MM.1S (cell line): Measurements from ENCODE around the gene ABCC1.

ENCODE experiments used
- DNase-seq: peaks from one replicate; pipeline ENCODE4 v3.0.0-alpha.2; 2015
- H2AFZ ChIP-seq: fragments of 300-600 bp; sonication (generic); 2 replicates; pipeline ENCODE4 v1.6.0; 2016; ENCODE audit warnings: antibody characterized with exemption, low read length
- H3F3A ChIP-seq: fragments of 300-600 bp; sonication (generic); 2 replicates; pipeline ENCODE4 v1.6.1; 2016; ENCODE audit warnings: mild to moderate bottlenecking, antibody characterized with exemption, low read length, moderate library complexity, mixed read lengths; ENCODE audit not compliant: insufficient read depth
- H3K27ac ChIP-seq: fragments of 300-600 bp; sonication (generic); 2 replicates; pipeline ENCODE4 v1.5.1; 2016; ENCODE audit warnings: mild to moderate bottlenecking, low read length
- H3K27me3 ChIP-seq: fragments of 300-600 bp; sonication (generic); replicated peaks from 2 replicates; pipeline ENCODE4 v1.6.0; 2016; ENCODE audit warnings: low read length; ENCODE audit not compliant: insufficient read depth
- H3K36me3 ChIP-seq: fragments of 300-600 bp; sonication (generic); replicated peaks from 2 replicates; pipeline ENCODE4 v1.6.1; 2016; ENCODE audit warnings: mild to moderate bottlenecking, low read length, mixed read lengths; ENCODE audit not compliant: insufficient read depth
- H3K4me1 ChIP-seq: fragments of 300-600 bp; sonication (generic); 2 replicates; pipeline ENCODE4 v1.6.1; 2016; ENCODE audit warnings: low read length, mixed read lengths
- H3K4me2 ChIP-seq: fragments of 300-600 bp; sonication (generic); 2 replicates; pipeline ENCODE4 v1.6.0; 2016; ENCODE audit warnings: low read depth, low read length
- H3K4me3 ChIP-seq: fragments of 300-600 bp; sonication (generic); 2 replicates; pipeline ENCODE4 v1.5.1; 2016; ENCODE audit warnings: low read length, mixed read lengths
- H3K79me2 ChIP-seq: fragments of 300-600 bp; sonication (generic); 2 replicates; pipeline ENCODE4 v1.6.1; 2016; ENCODE audit warnings: mixed run types, low read length, mixed read lengths
- H3K9ac ChIP-seq: fragments of 300-600 bp; sonication (generic); 2 replicates; pipeline ENCODE4 v1.6.1; 2016; ENCODE audit warnings: low read length, mixed read lengths
- H3K9me2 ChIP-seq: fragments of 300-600 bp; sonication (generic); replicated peaks from 2 replicates; pipeline ENCODE4 v1.6.1; 2016; ENCODE audit warnings: mild to moderate bottlenecking, low read length, mixed read lengths; ENCODE audit not compliant: insufficient read depth
- H3K9me3 ChIP-seq: fragments of 300-600 bp; sonication (generic); replicated peaks from 2 replicates; pipeline ENCODE4 v1.6.1; 2016; ENCODE audit warnings: mild to moderate bottlenecking, low read length, mixed read lengths; ENCODE audit not compliant: insufficient read depth
- H4K20me1 ChIP-seq: fragments of 300-600 bp; sonication (generic); 2 replicates; pipeline ENCODE4 v1.6.1; 2016; ENCODE audit warnings: mild to moderate bottlenecking, low read length, moderate library complexity, mixed read lengths; ENCODE audit not compliant: insufficient read depth
- CTCF ChIP-seq: fragments of 300-600 bp; sonication (generic); IDR thresholded peaks from 2 replicates; pipeline ENCODE4 v1.5.1; 2016; ENCODE audit warnings: antibody characterized with exemption, low read length, mixed read lengths
- EZH2 ChIP-seq: fragments of 300-600 bp; sonication (generic); optimal IDR thresholded peaks from 2 replicates; pipeline ENCODE3; 2017; ENCODE audit warnings: low read depth, mild to moderate bottlenecking, antibody characterized with exemption, low read length, mixed read lengths
- EZH2phosphoT487 ChIP-seq: fragments of 300-600 bp; sonication (generic); IDR thresholded peaks from 2 replicates; pipeline ENCODE4 v1.6.1; 2018; ENCODE audit warnings: antibody characterized with exemption, low read length

The ABCC1 gene

GRCh38 chr16:16073001-16073545 lies 123.7 kb downstream of the ABCC1 start:
- H3K79me2 ChIP-seq, result no peaks in the 10 kb centered on the region
- H3K4me3 ChIP-seq, result no peak overlapping the region
- no peaks in the 10 kb centered on the region for H4K20me1 ChIP-seq
- H3K4me2 ChIP-seq, result no peak overlapping the region
- H3K27ac ChIP-seq, result no peak overlapping the region
- no peaks in the 10 kb centered on the region for H3K4me1 ChIP-seq
- no peaks in the 10 kb centered on the region for H3K27me3 ChIP-seq
- H3K36me3 ChIP-seq, result no peaks in the 10 kb centered on the region
- no peaks in the 10 kb centered on the region for H3K9me2 ChIP-seq
- no peak overlapping the region for H2AFZ ChIP-seq
- H3K9me3 ChIP-seq, result no peaks in the 10 kb centered on the region
- no peak for DNase-seq
- TF ChIP-seq EZH2phosphoT487 (no peak), CTCF (no peak), EZH2 (no peak)
- H3K9ac ChIP-seq, result no peak overlapping the region
- H3F3A ChIP-seq, result no peaks in the 10 kb centered on the region

GRCh38 chr16:16073891-16074881 lies 124.8 kb downstream of the ABCC1 start:
- Histone ChIP-seq H3K9me2 (no peaks in the 10 kb centered on the region), H2AFZ (no peak overlapping the region), H3K27me3 (no peaks in the 10 kb centered on the region), H4K20me1 (no peaks in the 10 kb centered on the region), H3K79me2 (no peaks in the 10 kb centered on the region), H3F3A (no peaks in the 10 kb centered on the region), H3K9ac (no peak overlapping the region), H3K4me1 (no peaks in the 10 kb centered on the region), H3K9me3 (no peaks in the 10 kb centered on the region), H3K27ac (no peak overlapping the region), H3K4me2 (no peak overlapping the region), H3K36me3 (no peaks in the 10 kb centered on the region), H3K4me3 (no peak overlapping the region)
- no peak for DNase-seq
- TF ChIP-seq CTCF, result no peak
- TF ChIP-seq EZH2, result no peak
- TF ChIP-seq EZH2phosphoT487, result no peak

GRCh38 chr16:16075488-16076422 lies 126.3 kb downstream of the ABCC1 start:
- Histone ChIP-seq H3K4me1 (no peaks in the 10 kb centered on the region), H3K4me2 (no peak overlapping the region), H3K36me3 (no peaks in the 10 kb centered on the region), H4K20me1 (no peaks in the 10 kb centered on the region), H3K27ac (no peak overlapping the region), H2AFZ (no peak overlapping the region), H3K9ac (no peak overlapping the region), H3K27me3 (no peaks in the 10 kb centered on the region), H3K4me3 (no peak overlapping the region), H3K79me2 (no peaks in the 10 kb centered on the region), H3K9me3 (no peaks in the 10 kb centered on the region), H3K9me2 (no peaks in the 10 kb centered on the region), H3F3A (no peaks in the 10 kb centered on the region)
- no peak for TF ChIP-seq CTCF
- no peak for TF ChIP-seq EZH2phosphoT487
- no peak for TF ChIP-seq EZH2
- DNase-seq, result no peak
